MM.1S (cell line): ENCODE measurements around the gene APC2.
A peak's percentile ranks its signal among the peaks of the same experiment; 100 is the strongest.

Experiments
- DNase-seq: peaks from one replicate; pipeline ENCODE4 v3.0.0-alpha.2; 2015
- H2AFZ ChIP-seq: fragments of 300-600 bp; sonication (generic); 2 replicates; pipeline ENCODE4 v1.6.0; 2016; ENCODE audit warnings: antibody characterized with exemption, low read length
- H3F3A ChIP-seq: fragments of 300-600 bp; sonication (generic); 2 replicates; pipeline ENCODE4 v1.6.1; 2016; ENCODE audit warnings: mild to moderate bottlenecking, antibody characterized with exemption, low read length, moderate library complexity, mixed read lengths; ENCODE audit not compliant: insufficient read depth
- H3K27ac ChIP-seq: fragments of 300-600 bp; sonication (generic); 2 replicates; pipeline ENCODE4 v1.5.1; 2016; ENCODE audit warnings: mild to moderate bottlenecking, low read length
- H3K27me3 ChIP-seq: fragments of 300-600 bp; sonication (generic); replicated peaks from 2 replicates; pipeline ENCODE4 v1.6.0; 2016; ENCODE audit warnings: low read length; ENCODE audit not compliant: insufficient read depth
- H3K36me3 ChIP-seq: fragments of 300-600 bp; sonication (generic); replicated peaks from 2 replicates; pipeline ENCODE4 v1.6.1; 2016; ENCODE audit warnings: mild to moderate bottlenecking, low read length, mixed read lengths; ENCODE audit not compliant: insufficient read depth
- H3K4me1 ChIP-seq: fragments of 300-600 bp; sonication (generic); 2 replicates; pipeline ENCODE4 v1.6.1; 2016; ENCODE audit warnings: low read length, mixed read lengths
- H3K4me2 ChIP-seq: fragments of 300-600 bp; sonication (generic); 2 replicates; pipeline ENCODE4 v1.6.0; 2016; ENCODE audit warnings: low read depth, low read length
- H3K4me3 ChIP-seq: fragments of 300-600 bp; sonication (generic); 2 replicates; pipeline ENCODE4 v1.5.1; 2016; ENCODE audit warnings: low read length, mixed read lengths
- H3K79me2 ChIP-seq: fragments of 300-600 bp; sonication (generic); 2 replicates; pipeline ENCODE4 v1.6.1; 2016; ENCODE audit warnings: mixed run types, low read length, mixed read lengths
- H3K9ac ChIP-seq: fragments of 300-600 bp; sonication (generic); 2 replicates; pipeline ENCODE4 v1.6.1; 2016; ENCODE audit warnings: low read length, mixed read lengths
- H3K9me2 ChIP-seq: fragments of 300-600 bp; sonication (generic); replicated peaks from 2 replicates; pipeline ENCODE4 v1.6.1; 2016; ENCODE audit warnings: mild to moderate bottlenecking, low read length, mixed read lengths; ENCODE audit not compliant: insufficient read depth
- H3K9me3 ChIP-seq: fragments of 300-600 bp; sonication (generic); replicated peaks from 2 replicates; pipeline ENCODE4 v1.6.1; 2016; ENCODE audit warnings: mild to moderate bottlenecking, low read length, mixed read lengths; ENCODE audit not compliant: insufficient read depth
- H4K20me1 ChIP-seq: fragments of 300-600 bp; sonication (generic); 2 replicates; pipeline ENCODE4 v1.6.1; 2016; ENCODE audit warnings: mild to moderate bottlenecking, low read length, moderate library complexity, mixed read lengths; ENCODE audit not compliant: insufficient read depth
- CTCF ChIP-seq: fragments of 300-600 bp; sonication (generic); IDR thresholded peaks from 2 replicates; pipeline ENCODE4 v1.5.1; 2016; ENCODE audit warnings: antibody characterized with exemption, low read length, mixed read lengths
- EZH2 ChIP-seq: fragments of 300-600 bp; sonication (generic); optimal IDR thresholded peaks from 2 replicates; pipeline ENCODE3; 2017; ENCODE audit warnings: low read depth, mild to moderate bottlenecking, antibody characterized with exemption, low read length, mixed read lengths
- EZH2phosphoT487 ChIP-seq: fragments of 300-600 bp; sonication (generic); IDR thresholded peaks from 2 replicates; pipeline ENCODE4 v1.6.1; 2018; ENCODE audit warnings: antibody characterized with exemption, low read length

The APC2 gene

GRCh38 chr19:1412323-1412923 lies 37.5 kb upstream of the APC2 start:
- Histone ChIP-seq H4K20me1 (peaks cover 84% of the 10 kb centered on the region), H3K79me2 (peaks cover 96% of the 10 kb centered on the region), H3K27me3 (no peaks in the 10 kb centered on the region), H3K4me2 (peak overlapping the region; percentile 19; the same call in 1 of the 2 replicates), H3K9me3 (no peaks in the 10 kb centered on the region), H3K27ac (no peak overlapping the region), H3F3A (peaks cover 25% of the 10 kb centered on the region), H3K9me2 (no peaks in the 10 kb centered on the region), H3K4me3 (no peak overlapping the region), H3K36me3 (peaks cover 18% of the 10 kb centered on the region; the same call in 1 of the 2 replicates), H3K9ac (no peak overlapping the region), H2AFZ (no peak overlapping the region), H3K4me1 (peaks cover 49% of the 10 kb centered on the region)
- DNase-seq: no peak
- TF ChIP-seq CTCF: no peak
- TF ChIP-seq EZH2phosphoT487: no peak
- TF ChIP-seq EZH2: no peak

- Histone ChIP-seq H2AFZ (no peak overlapping the region), H4K20me1 (peaks cover 91% of the 10 kb centered on the region), H3K4me2 (peak overlapping the region; percentile 19; the same call in 1 of the 2 replicates), H3K4me1 (peaks cover 49% of the 10 kb centered on the region), H3K9me2 (no peaks in the 10 kb centered on the region), H3K79me2 (peaks cover 99% of the 10 kb centered on the region), H3K4me3 (no peak overlapping the region), H3K27me3 (no peaks in the 10 kb centered on the region), H3K27ac (peak overlapping the region; percentile 43; the same call in 1 of the 2 replicates), H3K36me3 (peaks cover 22% of the 10 kb centered on the region; the same call in 1 of the 2 replicates), H3F3A (peaks cover 25% of the 10 kb centered on the region), H3K9me3 (no peaks in the 10 kb centered on the region), H3K9ac (no peak overlapping the region)
- TF ChIP-seq EZH2 (no peak), CTCF (no peak), EZH2phosphoT487 (no peak)
- peak; percentile 64 for DNase-seq
These were observed 36.7 kb upstream of the APC2 start for GRCh38 chr19:1412995-1413800.

GRCh38 chr19:1416014-1416841 lies 33.7 kb upstream of the APC2 start:
- Histone ChIP-seq H2AFZ (no peak overlapping the region), H3K27me3 (no peaks in the 10 kb centered on the region), H3K4me2 (no peak overlapping the region), H3K4me3 (no peak overlapping the region), H3K9ac (no peak overlapping the region), H3K9me3 (no peaks in the 10 kb centered on the region), H4K20me1 (peaks cover 77% of the 10 kb centered on the region), H3K79me2 (peaks cover 99% of the 10 kb centered on the region), H3K9me2 (no peaks in the 10 kb centered on the region), H3K27ac (no peak overlapping the region), H3K4me1 (peaks cover 27% of the 10 kb centered on the region), H3F3A (peaks cover 21% of the 10 kb centered on the region), H3K36me3 (peaks cover 31% of the 10 kb centered on the region)
- DNase-seq: no peak
- TF ChIP-seq CTCF: no peak
- no peak for TF ChIP-seq EZH2phosphoT487
- no peak for TF ChIP-seq EZH2
